SK-N-SH treated with all-trans-retinoic acid at 6 μM for 48 hours (cell line): ENCODE results near the gene MRAS.

Experiments
- ATAC-seq: fragments of 200-7000 bp; cut with Tn5 transposase; 3 replicates; pipeline ENCODE4 v1.9.1; 2020; ENCODE audit warnings: mild to moderate bottlenecking, moderate library complexity
- ARNTL ChIP-seq: fragments of 450-650 bp; formaldehyde crosslinking; IDR thresholded peaks from 2 replicates; pipeline ENCODE4 v1.5.0; 2020; ENCODE audit warnings: low read depth, mild to moderate bottlenecking, moderate library complexity, borderline replicate concordance
- BACH2 ChIP-seq: fragments of 250-450 bp; sonication (Bioruptor Pico); IDR thresholded peaks from 2 replicates; pipeline ENCODE4 v1.9.0; 2021; ENCODE audit warnings: mild to moderate bottlenecking, borderline replicate concordance
- CSDC2 ChIP-seq: fragments of 250-450 bp; sonication (Bioruptor Pico); IDR thresholded peaks from 2 replicates; pipeline ENCODE4 v1.5.0; 2020; ENCODE audit warnings: mild to moderate bottlenecking, moderate library complexity
- ESRRG ChIP-seq: fragments of 250-450 bp; sonication (Bioruptor Pico); IDR thresholded peaks from 2 replicates; pipeline ENCODE4 v1.6.1; 2021; ENCODE audit warnings: mild to moderate bottlenecking
- GLIS3 ChIP-seq: fragments of 250-450 bp; sonication (Bioruptor Pico); IDR thresholded peaks from 2 replicates; pipeline ENCODE4 v1.5.0; 2020; ENCODE audit warnings: mild to moderate bottlenecking, moderate library complexity
- OSR1 ChIP-seq: fragments of 250-450 bp; sonication (Bioruptor Pico); IDR thresholded peaks from 2 replicates; pipeline ENCODE4 v1.8.0; 2022; ENCODE audit warnings: moderate library complexity, mild to moderate bottlenecking, inconsistent platforms
- PPARA ChIP-seq: fragments of 250-450 bp; sonication (Bioruptor Pico); IDR thresholded peaks from 2 replicates; pipeline ENCODE4 v1.5.0; 2020; ENCODE audit warnings: mild to moderate bottlenecking, borderline replicate concordance
- RARB ChIP-seq: fragments of 250-450 bp; sonication (Bioruptor Pico); IDR thresholded peaks from 2 replicates; pipeline ENCODE4 v1.8.0; 2021; ENCODE audit warnings: mild to moderate bottlenecking, moderate library complexity
- SNAI2 ChIP-seq: fragments of 250-450 bp; sonication (Bioruptor Pico); IDR thresholded peaks from 2 replicates; pipeline ENCODE4 v1.5.0; 2020; ENCODE audit warnings: mild to moderate bottlenecking, moderate library complexity
- TCF4 ChIP-seq: fragments of 250-450 bp; sonication (Bioruptor Pico); IDR thresholded peaks from 2 replicates; pipeline ENCODE4 v1.8.0; 2021; ENCODE audit warnings: mild to moderate bottlenecking, moderate library complexity, borderline replicate concordance
- TOX ChIP-seq: fragments of 250-450 bp; sonication (Bioruptor Pico); IDR thresholded peaks from 2 replicates; pipeline ENCODE4 v1.8.0; 2021; ENCODE audit warnings: mild to moderate bottlenecking, moderate library complexity, borderline replicate concordance
- ZC3H10 ChIP-seq: fragments of 250-450 bp; sonication (Bioruptor Pico); IDR thresholded peaks from 2 replicates; pipeline ENCODE4 v1.5.1; 2021; ENCODE audit warnings: mild to moderate bottlenecking, moderate library complexity
- ZFP30 ChIP-seq: fragments of 450-650 bp; formaldehyde crosslinking; IDR thresholded peaks from 2 replicates; pipeline ENCODE4 v1.5.0; 2022; ENCODE audit warnings: mild to moderate bottlenecking, moderate library complexity
- ZNF565 ChIP-seq: fragments of 450-650 bp; formaldehyde crosslinking; conservative IDR thresholded peaks from 2 replicates; pipeline ENCODE4 v1.5.0; 2020; ENCODE audit warnings: low read depth, mild to moderate bottlenecking, moderate library complexity
- ZNF70 ChIP-seq: fragments of 450-650 bp; formaldehyde crosslinking; IDR thresholded peaks from 2 replicates; pipeline ENCODE4 v1.5.0; 2020; ENCODE audit warnings: mild to moderate bottlenecking, moderate library complexity
- ZNF8 ChIP-seq: fragments of 450-650 bp; formaldehyde crosslinking; IDR thresholded peaks from 2 replicates; pipeline ENCODE4 v1.5.0; 2020; ENCODE audit warnings: mild to moderate bottlenecking, moderate library complexity
- TF ChIP-seq, protein P1 (sequence below): fragments of 250-450 bp; sonication (Bioruptor Pico); IDR thresholded peaks from 2 replicates; pipeline ENCODE4 v1.5.0; 2020; ENCODE audit warnings: mild to moderate bottlenecking, moderate library complexity
- TF ChIP-seq, protein P2 (sequence below): fragments of 250-450 bp; sonication (Bioruptor Pico); IDR thresholded peaks from 2 replicates; pipeline ENCODE4 v1.5.1; 2021; ENCODE audit warnings: mild to moderate bottlenecking, moderate library complexity
- TF ChIP-seq, protein P3 (sequence below): fragments of 250-450 bp; sonication (Bioruptor Pico); IDR thresholded peaks from 2 replicates; pipeline ENCODE4 v1.8.0; 2021; ENCODE audit warnings: low read depth, mild to moderate bottlenecking, moderate library complexity, borderline replicate concordance
- TF ChIP-seq, protein P4 (sequence below): fragments of 250-450 bp; sonication (Bioruptor Pico); IDR thresholded peaks from 2 replicates; pipeline ENCODE4 v1.8.0; 2020; ENCODE audit warnings: mild to moderate bottlenecking, moderate library complexity, borderline replicate concordance
- TF ChIP-seq, protein P5 (sequence below): fragments of 250-450 bp; sonication (Bioruptor Pico); IDR thresholded peaks from 2 replicates; pipeline ENCODE4 v1.5.1; 2020; ENCODE audit warnings: low read depth, mild to moderate bottlenecking, moderate library complexity

MRAS gene

DNA sequence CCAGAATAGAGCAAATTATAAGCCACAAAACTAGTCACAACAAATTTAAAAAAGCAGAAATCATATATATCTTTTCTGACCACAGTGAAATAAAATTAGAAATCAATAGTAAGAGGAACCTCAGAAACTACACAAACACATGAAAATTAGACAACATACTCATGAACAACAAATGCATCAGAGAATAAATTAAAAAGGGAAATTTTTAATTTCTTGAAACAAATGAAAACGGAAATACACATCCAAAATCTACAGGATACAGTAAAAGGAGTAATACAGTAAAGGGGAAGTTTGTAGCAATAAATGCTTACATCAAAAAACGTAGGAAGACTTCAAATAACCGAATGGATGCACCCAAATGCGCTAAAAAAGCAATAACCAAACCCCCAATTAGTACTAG, 37.9 kb upstream of the MRAS start:
- no peak for ATAC-seq
- TF ChIP-seq, protein P1, sequence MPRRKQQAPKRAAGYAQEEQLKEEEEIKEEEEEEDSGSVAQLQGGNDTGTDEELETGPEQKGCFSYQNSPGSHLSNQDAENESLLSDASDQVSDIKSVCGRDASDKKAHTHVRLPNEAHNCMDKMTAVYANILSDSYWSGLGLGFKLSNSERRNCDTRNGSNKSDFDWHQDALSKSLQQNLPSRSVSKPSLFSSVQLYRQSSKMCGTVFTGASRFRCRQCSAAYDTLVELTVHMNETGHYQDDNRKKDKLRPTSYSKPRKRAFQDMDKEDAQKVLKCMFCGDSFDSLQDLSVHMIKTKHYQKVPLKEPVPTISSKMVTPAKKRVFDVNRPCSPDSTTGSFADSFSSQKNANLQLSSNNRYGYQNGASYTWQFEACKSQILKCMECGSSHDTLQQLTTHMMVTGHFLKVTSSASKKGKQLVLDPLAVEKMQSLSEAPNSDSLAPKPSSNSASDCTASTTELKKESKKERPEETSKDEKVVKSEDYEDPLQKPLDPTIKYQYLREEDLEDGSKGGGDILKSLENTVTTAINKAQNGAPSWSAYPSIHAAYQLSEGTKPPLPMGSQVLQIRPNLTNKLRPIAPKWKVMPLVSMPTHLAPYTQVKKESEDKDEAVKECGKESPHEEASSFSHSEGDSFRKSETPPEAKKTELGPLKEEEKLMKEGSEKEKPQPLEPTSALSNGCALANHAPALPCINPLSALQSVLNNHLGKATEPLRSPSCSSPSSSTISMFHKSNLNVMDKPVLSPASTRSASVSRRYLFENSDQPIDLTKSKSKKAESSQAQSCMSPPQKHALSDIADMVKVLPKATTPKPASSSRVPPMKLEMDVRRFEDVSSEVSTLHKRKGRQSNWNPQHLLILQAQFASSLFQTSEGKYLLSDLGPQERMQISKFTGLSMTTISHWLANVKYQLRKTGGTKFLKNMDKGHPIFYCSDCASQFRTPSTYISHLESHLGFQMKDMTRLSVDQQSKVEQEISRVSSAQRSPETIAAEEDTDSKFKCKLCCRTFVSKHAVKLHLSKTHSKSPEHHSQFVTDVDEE (CRISPR knock-in tag) = no peak
- TF ChIP-seq ESRRG (CRISPR knock-in tag) = no peak
- TF ChIP-seq ARNTL (CRISPR knock-in tag) = no peak
- no peak for TF ChIP-seq RARB
- no peak for TF ChIP-seq TCF4 (CRISPR knock-in tag)
- TF ChIP-seq PPARA = no peak
- TF ChIP-seq, protein P2, sequence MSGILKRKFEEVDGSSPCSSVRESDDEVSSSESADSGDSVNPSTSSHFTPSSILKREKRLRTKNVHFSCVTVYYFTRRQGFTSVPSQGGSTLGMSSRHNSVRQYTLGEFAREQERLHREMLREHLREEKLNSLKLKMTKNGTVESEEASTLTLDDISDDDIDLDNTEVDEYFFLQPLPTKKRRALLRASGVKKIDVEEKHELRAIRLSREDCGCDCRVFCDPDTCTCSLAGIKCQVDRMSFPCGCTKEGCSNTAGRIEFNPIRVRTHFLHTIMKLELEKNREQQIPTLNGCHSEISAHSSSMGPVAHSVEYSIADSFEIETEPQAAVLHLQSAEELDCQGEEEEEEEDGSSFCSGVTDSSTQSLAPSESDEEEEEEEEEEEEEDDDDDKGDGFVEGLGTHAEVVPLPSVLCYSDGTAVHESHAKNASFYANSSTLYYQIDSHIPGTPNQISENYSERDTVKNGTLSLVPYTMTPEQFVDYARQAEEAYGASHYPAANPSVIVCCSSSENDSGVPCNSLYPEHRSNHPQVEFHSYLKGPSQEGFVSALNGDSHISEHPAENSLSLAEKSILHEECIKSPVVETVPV (CRISPR knock-in tag) = no peak
- TF ChIP-seq, protein P3, sequence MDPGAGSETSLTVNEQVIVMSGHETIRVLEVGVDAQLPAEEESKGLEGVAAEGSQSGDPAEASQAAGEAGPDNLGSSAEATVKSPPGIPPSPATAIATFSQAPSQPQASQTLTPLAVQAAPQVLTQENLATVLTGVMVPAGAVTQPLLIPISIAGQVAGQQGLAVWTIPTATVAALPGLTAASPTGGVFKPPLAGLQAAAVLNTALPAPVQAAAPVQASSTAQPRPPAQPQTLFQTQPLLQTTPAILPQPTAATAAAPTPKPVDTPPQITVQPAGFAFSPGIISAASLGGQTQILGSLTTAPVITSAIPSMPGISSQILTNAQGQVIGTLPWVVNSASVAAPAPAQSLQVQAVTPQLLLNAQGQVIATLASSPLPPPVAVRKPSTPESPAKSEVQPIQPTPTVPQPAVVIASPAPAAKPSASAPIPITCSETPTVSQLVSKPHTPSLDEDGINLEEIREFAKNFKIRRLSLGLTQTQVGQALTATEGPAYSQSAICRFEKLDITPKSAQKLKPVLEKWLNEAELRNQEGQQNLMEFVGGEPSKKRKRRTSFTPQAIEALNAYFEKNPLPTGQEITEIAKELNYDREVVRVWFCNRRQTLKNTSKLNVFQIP (CRISPR knock-in tag) = no peak
- TF ChIP-seq, protein P4, sequence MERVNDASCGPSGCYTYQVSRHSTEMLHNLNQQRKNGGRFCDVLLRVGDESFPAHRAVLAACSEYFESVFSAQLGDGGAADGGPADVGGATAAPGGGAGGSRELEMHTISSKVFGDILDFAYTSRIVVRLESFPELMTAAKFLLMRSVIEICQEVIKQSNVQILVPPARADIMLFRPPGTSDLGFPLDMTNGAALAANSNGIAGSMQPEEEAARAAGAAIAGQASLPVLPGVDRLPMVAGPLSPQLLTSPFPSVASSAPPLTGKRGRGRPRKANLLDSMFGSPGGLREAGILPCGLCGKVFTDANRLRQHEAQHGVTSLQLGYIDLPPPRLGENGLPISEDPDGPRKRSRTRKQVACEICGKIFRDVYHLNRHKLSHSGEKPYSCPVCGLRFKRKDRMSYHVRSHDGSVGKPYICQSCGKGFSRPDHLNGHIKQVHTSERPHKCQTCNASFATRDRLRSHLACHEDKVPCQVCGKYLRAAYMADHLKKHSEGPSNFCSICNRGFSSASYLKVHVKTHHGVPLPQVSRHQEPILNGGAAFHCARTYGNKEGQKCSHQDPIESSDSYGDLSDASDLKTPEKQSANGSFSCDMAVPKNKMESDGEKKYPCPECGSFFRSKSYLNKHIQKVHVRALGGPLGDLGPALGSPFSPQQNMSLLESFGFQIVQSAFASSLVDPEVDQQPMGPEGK (CRISPR knock-in tag) = no peak
- TF ChIP-seq ZC3H10 (CRISPR knock-in tag) = no peak
- no peak for TF ChIP-seq BACH2 (CRISPR knock-in tag)
- TF ChIP-seq TOX = no peak
- no peak for TF ChIP-seq ZNF8
- no peak for TF ChIP-seq ZFP30 (CRISPR knock-in tag)
- TF ChIP-seq OSR1 (CRISPR knock-in tag) = no peak
- no peak for TF ChIP-seq ZNF565 (CRISPR knock-in tag)
- no peak for TF ChIP-seq CSDC2 (CRISPR knock-in tag)
- no peak for TF ChIP-seq SNAI2 (CRISPR knock-in tag)

DNA sequence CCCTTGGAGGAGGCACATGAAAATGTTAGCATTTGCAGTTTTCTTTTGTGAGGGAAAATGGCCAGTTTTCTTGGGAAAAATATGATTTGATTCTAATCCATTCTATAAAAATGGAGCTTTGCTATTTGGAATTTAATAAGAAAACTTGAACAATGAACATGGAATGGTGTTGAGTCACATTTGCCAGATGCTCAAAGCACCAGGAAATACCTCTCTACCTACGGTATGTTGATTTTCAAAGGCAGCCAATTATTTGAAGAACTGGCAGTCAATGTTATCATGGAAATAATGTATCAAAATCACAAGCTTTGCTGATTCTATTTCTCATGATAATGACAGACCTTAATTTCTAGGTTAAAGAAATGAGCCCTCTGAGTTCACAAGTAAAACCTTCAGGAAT, 33.6 kb upstream of the MRAS start:
- no peak; the same call in 2 of the 3 replicates for ATAC-seq
- TF ChIP-seq, protein P4 (CRISPR knock-in tag) = no peak

DNA sequence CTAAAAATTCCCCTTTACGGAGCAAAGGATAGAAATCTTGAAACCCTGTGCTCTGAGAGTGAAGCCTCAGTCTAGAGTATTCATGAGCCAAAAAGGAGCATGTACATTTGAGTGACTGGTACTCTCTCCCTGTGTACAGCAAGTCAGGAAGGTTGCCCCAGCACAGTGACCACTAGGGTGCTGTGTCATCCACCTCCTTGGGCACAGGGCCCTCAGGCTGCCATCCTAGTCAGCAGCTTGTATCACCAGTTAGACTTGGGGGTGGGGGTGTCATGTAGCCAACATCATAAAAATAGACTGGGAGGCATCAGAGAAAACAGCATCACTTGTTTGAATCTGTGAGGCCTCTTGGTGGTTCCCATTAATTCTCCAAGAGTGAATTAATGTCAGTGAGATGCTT, 30.7 kb upstream of the MRAS start:
- ATAC-seq = no peak
- TF ChIP-seq GLIS3 (CRISPR knock-in tag) (no peak), TOX (no peak), ESRRG (CRISPR knock-in tag) (no peak), ZFP30 (CRISPR knock-in tag) (no peak), ZNF70 (CRISPR knock-in tag) (no peak), SNAI2 (CRISPR knock-in tag) (no peak), ZNF565 (CRISPR knock-in tag) (no peak), CSDC2 (CRISPR knock-in tag) (no peak), ZNF8 (no peak)
- TF ChIP-seq, protein P1 (CRISPR knock-in tag) = no peak
- TF ChIP-seq, protein P2 (CRISPR knock-in tag) = no peak
- TF ChIP-seq, protein P5, sequence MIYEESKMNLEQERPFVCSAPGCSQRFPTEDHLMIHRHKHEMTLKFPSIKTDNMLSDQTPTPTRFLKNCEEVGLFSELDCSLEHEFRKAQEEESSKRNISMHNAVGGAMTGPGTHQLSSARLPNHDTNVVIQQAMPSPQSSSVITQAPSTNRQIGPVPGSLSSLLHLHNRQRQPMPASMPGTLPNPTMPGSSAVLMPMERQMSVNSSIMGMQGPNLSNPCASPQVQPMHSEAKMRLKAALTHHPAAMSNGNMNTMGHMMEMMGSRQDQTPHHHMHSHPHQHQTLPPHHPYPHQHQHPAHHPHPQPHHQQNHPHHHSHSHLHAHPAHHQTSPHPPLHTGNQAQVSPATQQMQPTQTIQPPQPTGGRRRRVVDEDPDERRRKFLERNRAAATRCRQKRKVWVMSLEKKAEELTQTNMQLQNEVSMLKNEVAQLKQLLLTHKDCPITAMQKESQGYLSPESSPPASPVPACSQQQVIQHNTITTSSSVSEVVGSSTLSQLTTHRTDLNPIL (CRISPR knock-in tag) = no peak
